Lung (tissue), 12 donors: ENCODE measurements around the gene TRAF7. TPM values are rescaled to one million over a fixed set of nuclear protein-coding genes. Genes with fewer than 3 reads are reported as not detected.

Experiments used
- ATAC-seq: fragments of 200-7000 bp; cut with Tn5 transposase; one replicate; pipeline ENCODE4 v1.9.1; 2020; ENCODE audit warnings: moderate number of reproducible peaks; ENCODE audit not compliant: insufficient read depth, low FRiP score
- DNase-seq, 3 donors: peaks; one replicate each; pipeline ENCODE4 v3.0.0-alpha.2; 2013 to 2017
- H3K27ac ChIP-seq, 2 donors: one replicate each; pipeline ENCODE4 v1.5.1; 2013; ENCODE audit warnings: mild to moderate bottlenecking in 2 of 2, moderate library complexity in 2 of 2, control low read depth in 1 of 2, inconsistent platforms in 1 of 2, low read depth in 1 of 2, low read length in 1 of 2
- H3K27me3 ChIP-seq, 3 donors: one replicate each; pipeline ENCODE4 v1.5.1; 2013; ENCODE audit warnings: low read length in 2 of 3; ENCODE audit not compliant: control insufficient read depth in 3 of 3, insufficient read depth in 3 of 3
- H3K36me3 ChIP-seq, 4 donors: one replicate each; pipeline ENCODE4 v1.5.1; 2013; ENCODE audit warnings: low read length in 4 of 4, mild to moderate bottlenecking in 1 of 4, moderate library complexity in 1 of 4; ENCODE audit not compliant: control insufficient read depth in 4 of 4, insufficient read depth in 4 of 4
- H3K4me1 ChIP-seq, 5 donors: one replicate each; pipeline ENCODE4 v1.5.1; 2013; ENCODE audit warnings: low read length in 5 of 5, mild to moderate bottlenecking in 2 of 5, moderate library complexity in 1 of 5; ENCODE audit not compliant: control insufficient read depth in 5 of 5, insufficient read depth in 5 of 5
- H3K4me3 ChIP-seq: one replicate; pipeline ENCODE4 v1.5.1; 2013; ENCODE audit warnings: mild to moderate bottlenecking, control low read depth, moderate library complexity
- H3K9ac ChIP-seq, 2 donors: one replicate each; pipeline ENCODE4 v1.5.1; 2013; ENCODE audit warnings: low read length in 2 of 2, control low read depth in 1 of 2; ENCODE audit not compliant: insufficient read depth in 1 of 2
- H3K9me3 ChIP-seq, 4 donors: one replicate each; pipeline ENCODE4 v1.5.1; 2013; ENCODE audit warnings: low read length in 3 of 4, mild to moderate bottlenecking in 1 of 4, moderate library complexity in 1 of 4; ENCODE audit not compliant: control insufficient read depth in 4 of 4, insufficient read depth in 3 of 4
- WGBS, 2 donors: extraction: QIAGEN DNeasy Blood & Tissue Kit; methylation state at CpG; one replicate each; pipeline ENCODE4 v1.1.7; 2013; 5-methylcytosine and 5-hydroxymethylcytosine counted together
- polyA plus RNA-seq, 2 donors: library from polyadenylated mRNA; stranded (reverse); fragments of 200-250 nt; gene quantifications; one replicate each; pipeline ENCODE4 v1.2.1, GENCODE V29; 2013
- total RNA-seq, 2 donors: library from RNA; depleted of rRNA in 1 of 2; stranded (reverse); fragments of >200 nt in 1 of 2; gene quantifications; one replicate each; pipeline ENCODE4 v1.2.1, GENCODE V29; 2014 to 2021
- TF ChIP-seq, protein P1 (sequence below): IDR thresholded peaks from 2 replicates; pipeline ENCODE4 v1.5.1; 2012; ENCODE audit warnings: mild to moderate bottlenecking; ENCODE audit errors: control extremely low read depth, extremely low read depth
- donor health status: control.
- donor health status: control.
- donor health status: Bipolar disorder and iron deficiency.
- donor health status: healthy.
- donor health status: DM: yes; HTN: yes; CAD: no.

TRAF7 gene
- total and polyA plus RNA-seq, 4 donors = 33.4 to 74.2 (median 48.3) TPM

DNA sequence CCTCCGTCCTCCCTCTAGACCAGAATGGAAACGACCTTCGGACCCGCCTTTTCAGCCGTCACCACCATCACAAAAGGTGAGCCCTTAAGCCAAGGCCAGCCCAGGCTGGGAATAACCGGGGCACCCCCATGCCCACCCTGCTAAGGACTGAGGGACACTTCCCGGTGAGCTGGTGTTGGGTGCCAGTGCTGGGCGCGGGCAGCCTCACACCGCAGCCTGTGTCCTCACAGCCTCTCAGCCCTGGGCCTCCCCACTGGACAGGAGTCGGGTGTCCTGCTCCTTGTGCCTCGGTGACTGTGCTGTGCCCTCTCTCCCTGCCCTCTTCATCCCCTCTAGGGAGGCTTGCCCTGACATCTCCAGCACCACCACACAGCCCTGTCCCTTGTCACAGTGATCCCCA, 10.3 kb downstream of the TRAF7 start:
- peaks cover 0 to 30% (median 4%) of the 10 kb centered on the region in 4 donors for H3K36me3 ChIP-seq
- no peaks in the 10 kb centered on the region for H3K27me3 ChIP-seq
- TF ChIP-seq, protein P1, sequence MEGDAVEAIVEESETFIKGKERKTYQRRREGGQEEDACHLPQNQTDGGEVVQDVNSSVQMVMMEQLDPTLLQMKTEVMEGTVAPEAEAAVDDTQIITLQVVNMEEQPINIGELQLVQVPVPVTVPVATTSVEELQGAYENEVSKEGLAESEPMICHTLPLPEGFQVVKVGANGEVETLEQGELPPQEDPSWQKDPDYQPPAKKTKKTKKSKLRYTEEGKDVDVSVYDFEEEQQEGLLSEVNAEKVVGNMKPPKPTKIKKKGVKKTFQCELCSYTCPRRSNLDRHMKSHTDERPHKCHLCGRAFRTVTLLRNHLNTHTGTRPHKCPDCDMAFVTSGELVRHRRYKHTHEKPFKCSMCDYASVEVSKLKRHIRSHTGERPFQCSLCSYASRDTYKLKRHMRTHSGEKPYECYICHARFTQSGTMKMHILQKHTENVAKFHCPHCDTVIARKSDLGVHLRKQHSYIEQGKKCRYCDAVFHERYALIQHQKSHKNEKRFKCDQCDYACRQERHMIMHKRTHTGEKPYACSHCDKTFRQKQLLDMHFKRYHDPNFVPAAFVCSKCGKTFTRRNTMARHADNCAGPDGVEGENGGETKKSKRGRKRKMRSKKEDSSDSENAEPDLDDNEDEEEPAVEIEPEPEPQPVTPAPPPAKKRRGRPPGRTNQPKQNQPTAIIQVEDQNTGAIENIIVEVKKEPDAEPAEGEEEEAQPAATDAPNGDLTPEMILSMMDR = no peak
- no peaks in the 10 kb centered on the region for H3K9me3 ChIP-seq
- peaks cover 0 to 3% (median 0%) of the 10 kb centered on the region in 5 donors for H3K4me1 ChIP-seq
- DNase-seq = no peak
- no peak for ATAC-seq
- H3K27ac ChIP-seq = no peak overlapping the region
- no peak overlapping the region for H3K4me3 ChIP-seq
- H3K9ac ChIP-seq = no peak overlapping the region
- WGBS, 2 donors = 95 to 97% methylated on average over 12 of the region's 12 CpGs

DNA sequence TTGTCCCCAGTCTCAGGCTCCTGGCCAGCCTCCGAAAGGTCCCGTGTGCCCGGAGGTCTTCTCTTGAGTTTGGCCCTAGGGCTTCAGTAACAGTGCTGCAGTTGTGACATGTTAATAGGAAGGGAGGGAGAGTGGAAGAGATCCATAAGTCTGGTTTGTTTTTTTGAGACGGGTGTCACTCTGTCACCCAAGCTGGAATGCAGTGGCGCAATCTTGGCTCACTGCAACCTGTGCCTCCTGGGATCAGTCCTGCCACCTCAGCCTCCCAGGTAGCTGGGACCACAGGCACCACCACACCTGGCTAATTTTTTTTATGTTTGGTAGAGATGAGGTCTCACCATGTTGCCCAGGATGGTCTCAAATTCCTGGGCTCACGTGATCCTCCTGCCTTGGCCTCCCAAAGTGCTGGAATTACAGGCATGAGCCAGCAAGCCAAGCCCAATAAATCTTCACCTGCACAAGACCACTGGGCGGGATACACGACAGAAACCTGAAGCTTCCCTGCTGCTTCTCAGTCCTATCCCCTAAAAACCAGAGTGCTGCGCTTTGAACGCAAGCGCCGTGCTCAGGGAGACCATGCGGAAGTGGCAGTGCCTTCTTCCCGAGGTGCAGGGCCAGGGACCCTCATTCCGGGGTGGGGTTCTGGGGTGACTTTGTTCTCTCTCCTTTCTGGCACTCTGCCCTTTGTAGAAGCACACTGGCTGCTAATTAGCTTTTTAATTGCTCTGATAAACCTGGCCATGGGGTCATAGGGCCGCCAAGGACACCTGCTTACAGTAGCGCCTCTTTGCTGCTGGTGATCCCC, 10.9 kb downstream of the TRAF7 start:
- 94% methylated on average over 17 of the region's 17 CpGs for WGBS, 2 donors
- TF ChIP-seq, protein P1 = no peak

DNA sequence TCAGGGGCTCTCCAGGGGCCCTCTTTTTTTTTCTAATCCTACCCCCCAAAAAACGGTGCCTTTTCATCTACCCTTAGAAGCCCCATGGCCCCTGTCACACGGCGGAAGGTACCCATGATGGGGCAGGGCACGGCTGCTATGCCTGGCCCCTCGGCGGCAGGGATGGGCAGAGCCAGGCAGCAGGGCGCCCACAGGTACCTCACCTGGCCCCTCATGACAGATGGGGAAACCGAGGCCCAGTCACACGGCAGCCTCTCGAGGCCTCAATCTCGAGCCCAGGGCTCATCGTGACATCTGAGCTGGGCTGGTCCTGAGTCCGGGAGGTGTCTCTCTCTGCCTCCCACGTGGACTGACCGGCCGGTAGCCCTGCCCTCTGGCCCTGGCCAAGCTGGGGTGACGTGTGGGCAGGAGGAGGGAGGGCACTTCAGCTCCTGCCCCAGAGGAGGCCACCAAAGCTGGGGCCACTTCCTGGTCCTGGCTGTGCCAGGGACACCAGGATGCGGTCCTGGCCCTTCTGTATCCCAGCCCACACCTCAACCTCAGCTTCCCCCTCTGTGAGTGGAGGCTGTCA, 11.6 kb downstream of the TRAF7 start:
- Histone ChIP-seq H3K27ac (no peak overlapping the region), H3K9ac (no peak overlapping the region), H3K27me3 (no peaks in the 10 kb centered on the region), H3K36me3 (peaks cover 0 to 43% (median 4%) of the 10 kb centered on the region in 4 donors), H3K4me1 (peaks cover 0 to 3% (median 0%) of the 10 kb centered on the region in 5 donors), H3K4me3 (no peak overlapping the region), H3K9me3 (no peaks in the 10 kb centered on the region)
- TF ChIP-seq, protein P1 = no peak
- 92 to 94% methylated on average over 18 of the region's 18 CpGs for whole genome bisulfite sequencing, 2 donors
- DNase-seq (no peak), ATAC-seq (no peak)

More for the DNA sequence above, 10.9 kb downstream of the TRAF7 start:
- Histone ChIP-seq H3K27me3 (no peaks in the 10 kb centered on the region), H3K9ac (no peak overlapping the region), H3K27ac (no peak overlapping the region), H3K36me3 (peaks cover 0 to 36% (median 4%) of the 10 kb centered on the region in 4 donors), H3K4me1 (peaks cover 0 to 3% (median 0%) of the 10 kb centered on the region in 5 donors), H3K9me3 (no peaks in the 10 kb centered on the region), H3K4me3 (no peak overlapping the region)
- DNase-seq (no peak), ATAC-seq (no peak)
